Activated B cell treated with CpG ODN at 0.5 μM for 24 hours (primary cell): ENCODE measurements around the gene CALHM3. TPM values are rescaled to one million over a fixed set of nuclear protein-coding genes. Genes with fewer than 3 reads are reported as not detected.

Experiments
- ATAC-seq: fragments of 200-7000 bp; cut with Tn5 transposase; one replicate; pipeline ENCODE4 v1.10.0; 2021; ENCODE audit warnings: low read depth, mild to moderate bottlenecking, moderate library complexity
- CTCF ChIA-PET: fragments of 350-600 bp; sonication (Branson Sonifier 250); formaldehyde crosslinking; loops from one replicate; lab custom pipeline; 2021; ENCODE audit warnings: antibody characterized with exemption; lab: Charles Lee
- POLR2A ChIA-PET: fragments of 350-600 bp; sonication (Branson Sonifier 250); formaldehyde crosslinking; loops from one replicate; lab custom pipeline; 2021; ENCODE audit warnings: antibody characterized with exemption; lab: Charles Lee
- DNase-seq: peaks from one replicate; pipeline ENCODE4 v3.0.0; 2022
- H3K27ac Mint-ChIP-seq: one replicate; pipeline ENCODE4 v1.8.0; 2020; ENCODE audit warnings: mixed read lengths
- H3K27me3 Mint-ChIP-seq: one replicate; pipeline ENCODE4 v1.8.0; 2021; ENCODE audit warnings: mixed read lengths
- H3K36me3 Mint-ChIP-seq: one replicate; pipeline ENCODE4 v1.8.0; 2021; ENCODE audit warnings: low read depth, mixed read lengths
- H3K4me1 Mint-ChIP-seq: one replicate; pipeline ENCODE4 v1.8.0; 2021; ENCODE audit warnings: mixed read lengths
- H3K4me3 Mint-ChIP-seq: one replicate; pipeline ENCODE4 v1.8.0; 2020; ENCODE audit warnings: mild to moderate bottlenecking, mixed read lengths
- H3K9me3 Mint-ChIP-seq: one replicate; pipeline ENCODE4 v1.8.0; 2020; ENCODE audit warnings: mixed read lengths
- CTCF ChIP-seq: fragments of 200-600 bp; IDR thresholded peaks from one replicate; pipeline ENCODE4 v1.8.0; 2022; ENCODE audit warnings: antibody characterized with exemption, mild to moderate bottlenecking
- intact Hi-C: fragments of 100-400 bp; cut with micrococcal nuclease; formaldehyde crosslinking; loops from one replicate; pipeline ENCODE4 v1.15.1; 2024
- total RNA-seq: library from RNA; stranded (reverse); gene quantifications from 2 replicates; pipeline ENCODE4 v1.2.3, GENCODE V29; 2022

Gene CALHM3
- total RNA-seq, 1 donor from 2014 or later, result not detected

- peak; percentile 30 for DNase-seq
- H3K27ac Mint-ChIP-seq, result no peak overlapping the region
- TF ChIP-seq CTCF, result no peak
- CTCF ChIA-PET, result interaction anchor here (2.4 kb wide), 1 partner anchor 78 kb away, joined by 8 read pairs; no protein-coding TSS in a partner anchor
- peak overlapping the region; percentile 66 for H3K4me3 Mint-ChIP-seq
- H3K36me3 Mint-ChIP-seq, result no peaks in the 10 kb centered on the region
- H3K9me3 Mint-ChIP-seq, result no peaks in the 10 kb centered on the region
- H3K27me3 Mint-ChIP-seq, result peaks cover 30% of the 10 kb centered on the region
- POLR2A ChIA-PET, result interaction anchor here (0.5 to 2.5 kb wide), 2 partner anchors 23 to 130 kb away, joined by 3 to 8 read pairs; no protein-coding TSS in a partner anchor
- intact Hi-C loops, result loop anchor here (5.0 kb wide), 2 partner anchors 88 to 198 kb away; no protein-coding TSS in a partner anchor
- H3K4me1 Mint-ChIP-seq, result peaks cover 31% of the 10 kb centered on the region
- ATAC-seq, result peak; percentile 11
These were observed 15.2 kb upstream of the CALHM3 start for GRCh38 chr10:103493916-103494877.

DNA sequence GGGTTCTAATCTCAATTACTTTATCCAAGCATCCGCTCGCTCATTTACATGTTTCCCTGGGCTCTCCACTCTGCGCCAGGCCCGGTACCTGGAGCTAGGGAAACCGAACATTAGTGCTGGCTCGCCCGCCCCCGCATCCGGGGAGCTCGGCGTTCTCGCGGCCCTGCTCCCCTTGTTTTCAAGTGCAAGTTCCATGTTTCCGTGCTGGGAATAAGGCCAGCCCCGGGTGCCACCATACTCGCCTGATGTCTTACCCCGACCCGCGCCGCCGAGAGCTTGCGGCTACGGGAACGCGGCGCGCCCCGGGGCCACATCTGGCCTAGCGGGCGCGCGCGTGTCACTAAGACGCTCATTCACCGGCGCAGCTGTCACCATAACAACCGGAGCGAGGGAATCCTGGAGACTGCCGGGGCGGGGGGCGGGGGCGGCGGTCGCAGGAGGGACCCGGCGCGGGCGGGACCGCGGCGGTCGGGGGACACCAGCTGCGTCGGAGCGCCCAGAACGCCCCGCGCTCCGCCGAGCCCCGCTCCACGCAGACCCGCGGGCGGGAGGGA lies 14.4 kb upstream of the CALHM3 start, which contains the start of gene NEURL1:
NEURL1 (plus strand) TSS at position 344 of the 554 bp plus-strand sequence. CDS start 683 bp downstream, outside the sequence.
- ATAC-seq (peak; percentile 10), DNase-seq (no peak)
- ChIA-PET POLR2A (interaction anchor here (0.5 to 2.5 kb wide), 2 partner anchors 22 to 129 kb away, joined by 3 to 8 read pairs; no protein-coding TSS in a partner anchor), CTCF (interaction anchor here (1.6 to 2.4 kb wide), 2 partner anchors 10 to 77 kb away, joined by 4 to 8 read pairs; no protein-coding TSS in a partner anchor)
- no peak within 1 kb of the TSS for H3K27ac Mint-ChIP-seq
- intact Hi-C loops, result loop anchor here (5.0 kb wide), 2 partner anchors 89 to 199 kb away; no protein-coding TSS in a partner anchor
- H3K36me3 Mint-ChIP-seq, result no peaks in the 10 kb centered on the region
- peaks cover 30% of the 10 kb centered on the region for H3K27me3 Mint-ChIP-seq
- peak within 1 kb of the TSS; percentile 77 for H3K4me3 Mint-ChIP-seq
- H3K9me3 Mint-ChIP-seq, result no peaks in the 10 kb centered on the region
- peaks cover 31% of the 10 kb centered on the region for H3K4me1 Mint-ChIP-seq
- no peak for TF ChIP-seq CTCF

- TF ChIP-seq CTCF, result no peak
- intact Hi-C loops, result loop anchor here (5.0 kb wide), 2 partner anchors 90 to 200 kb away; no protein-coding TSS in a partner anchor
- Mint-ChIP-seq H3K36me3 (no peaks in the 10 kb centered on the region), H3K4me1 (peaks cover 31% of the 10 kb centered on the region), H3K27ac (peak overlapping the region; percentile 46), H3K9me3 (no peaks in the 10 kb centered on the region), H3K4me3 (peak overlapping the region; percentile 77), H3K27me3 (peaks cover 30% of the 10 kb centered on the region)
- ChIA-PET CTCF (interaction anchor here (0.9 to 2.4 kb wide), 3 partner anchors 10 to 77 kb away, joined by 4 to 8 read pairs (median 5); no protein-coding TSS in a partner anchor), POLR2A (interaction anchor here (0.6 to 2.5 kb wide), 2 partner anchors 21 to 168 kb away, joined by 3 to 8 read pairs; no protein-coding TSS in a partner anchor)
- DNase-seq, result no peak
- ATAC-seq, result no peak
These were observed 13.7 kb upstream of the CALHM3 start for GRCh38 chr10:103492655-103493261.

- DNase-seq, result no peak
- Mint-ChIP-seq H3K27me3 (peaks cover 24% of the 10 kb centered on the region), H3K4me1 (peaks cover 31% of the 10 kb centered on the region), H3K4me3 (no peak overlapping the region), H3K27ac (no peak overlapping the region), H3K9me3 (no peaks in the 10 kb centered on the region), H3K36me3 (no peaks in the 10 kb centered on the region)
- ATAC-seq, result no peak
- CTCF ChIA-PET, result interaction anchor here (1.6 to 2.4 kb wide), 3 partner anchors 9 to 76 kb away, joined by 4 to 10 read pairs (median 8); no protein-coding TSS in a partner anchor
- intact Hi-C loops, result loop anchor here (5.0 kb wide), 2 partner anchors 90 to 200 kb away; no protein-coding TSS in a partner anchor
- POLR2A ChIA-PET, result no interaction called here
- no peak for TF ChIP-seq CTCF
These were observed 12.8 kb upstream of the CALHM3 start for GRCh38 chr10:103491729-103492364.
